H1 (cell line): ENCODE measurements around the gene CHEK2. TPM values are rescaled to one million over a fixed set of nuclear protein-coding genes. Genes with fewer than 3 reads are reported as not detected.

Experiments used
- ATF2 ChIP-seq: IDR thresholded peaks from 2 replicates; pipeline ENCODE4 v1.6.1; 2012; ENCODE audit warnings: low read length, inconsistent platforms
- POLR2A ChIP-seq, 2 experiments: IDR thresholded peaks; 1 replicate in 1 of 2; 2 replicates in 1 of 2; pipeline ENCODE4 v1.6.1; 2011; ENCODE audit warnings: low read depth in 2 of 2, low read length in 2 of 2, mild to moderate bottlenecking in 2 of 2; ENCODE audit errors: control extremely low read depth in 1 of 2
- SIX5 ChIP-seq: IDR thresholded peaks from 2 replicates; pipeline ENCODE4 v1.6.1; 2011; ENCODE audit warnings: mild to moderate bottlenecking, low read depth, low read length
- SP4 ChIP-seq: IDR thresholded peaks from 2 replicates; pipeline ENCODE4 v1.6.1; 2012; ENCODE audit warnings: low read length, inconsistent platforms
- polyA plus RNA-seq, 7 experiments: library from polyadenylated mRNA; depleted of rRNA in 3 of 7; stranded (reverse) in 5 of 7; unstranded in 2 of 7; fragments of >200 nt in 5 of 7; fragments of 200-250 nt in 2 of 7; gene quantifications; 1 replicate in 5 of 7; 2 replicates in 1 of 7; 4 replicates in 1 of 7; pipeline versions ENCODE4 v1.2.1 to v1.2.3, GENCODE V29; 2011 to 2013; ENCODE audit warnings: missing spikeins in 2 of 7, mixed read lengths in 2 of 7
- total RNA-seq: library from RNA; stranded (reverse); fragmentation: NEBNext Ultra II Directional; extraction: Animal tissue kit (Norgen Biotek cat#: 25700); gene quantifications from 2 replicates; pipeline ENCODE4 v1.2.1, GENCODE V29; 2021

CHEK2 gene
- total and polyA plus RNA-seq, 2 of the 8 experiments (the other 6 are each of a cell fraction or from before 2014, with no cell fraction given), result 74.9 to 89.5 TPM

DNA sequence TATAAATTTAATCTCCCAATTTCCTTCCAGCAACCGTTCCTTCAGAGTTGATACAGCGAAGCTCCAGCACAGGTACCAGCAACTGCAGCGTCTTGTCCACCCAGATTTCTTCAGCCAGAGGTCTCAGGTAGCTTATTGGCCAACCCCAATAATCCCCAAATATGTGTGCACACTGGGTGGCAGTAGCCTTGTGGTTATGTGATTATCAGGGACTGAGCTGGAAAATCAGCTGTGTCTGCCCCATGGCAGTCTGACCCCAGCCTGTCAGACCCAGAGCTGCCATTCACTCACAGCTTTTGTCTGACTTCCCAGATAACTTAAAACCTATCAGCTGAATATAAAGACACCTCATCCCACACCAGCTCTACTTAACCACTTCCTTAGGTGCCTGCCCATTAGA is 2.2 kb upstream of the CHEK2 start (continued):
- no peak for TF ChIP-seq ATF2
- TF ChIP-seq POLR2A (IDR thresholded peaks at IDR 0.05; ENCODE audit: control extremely low read depth in 1 of 2, low read depth in 2 of 2, low read length in 2 of 2), result no peak
- TF ChIP-seq SIX5, result no peak
- TF ChIP-seq SP4, result no peak
- TF ChIP-seq, all 59 proteins: peak for 0
